ENCODE measurements around the gene SPRED2. TPM values are rescaled to one million over a fixed set of nuclear protein-coding genes. Genes with fewer than 3 reads are reported as not detected.

SPRED2 gene
- total and polyA plus RNA-seq, 11 donors = 7.0 to 24.4 (median 16.1) TPM

- H3K4me1 ChIP-seq = peaks cover 6 to 65% (median 43%) of the 10 kb centered on the region in 12 donors
- H3K36me3 ChIP-seq = no peaks in the 10 kb centered on the region
- TF ChIP-seq, protein P1, sequence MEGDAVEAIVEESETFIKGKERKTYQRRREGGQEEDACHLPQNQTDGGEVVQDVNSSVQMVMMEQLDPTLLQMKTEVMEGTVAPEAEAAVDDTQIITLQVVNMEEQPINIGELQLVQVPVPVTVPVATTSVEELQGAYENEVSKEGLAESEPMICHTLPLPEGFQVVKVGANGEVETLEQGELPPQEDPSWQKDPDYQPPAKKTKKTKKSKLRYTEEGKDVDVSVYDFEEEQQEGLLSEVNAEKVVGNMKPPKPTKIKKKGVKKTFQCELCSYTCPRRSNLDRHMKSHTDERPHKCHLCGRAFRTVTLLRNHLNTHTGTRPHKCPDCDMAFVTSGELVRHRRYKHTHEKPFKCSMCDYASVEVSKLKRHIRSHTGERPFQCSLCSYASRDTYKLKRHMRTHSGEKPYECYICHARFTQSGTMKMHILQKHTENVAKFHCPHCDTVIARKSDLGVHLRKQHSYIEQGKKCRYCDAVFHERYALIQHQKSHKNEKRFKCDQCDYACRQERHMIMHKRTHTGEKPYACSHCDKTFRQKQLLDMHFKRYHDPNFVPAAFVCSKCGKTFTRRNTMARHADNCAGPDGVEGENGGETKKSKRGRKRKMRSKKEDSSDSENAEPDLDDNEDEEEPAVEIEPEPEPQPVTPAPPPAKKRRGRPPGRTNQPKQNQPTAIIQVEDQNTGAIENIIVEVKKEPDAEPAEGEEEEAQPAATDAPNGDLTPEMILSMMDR (IDR thresholded peaks at IDR 0.05) = no peak
- TF ChIP-seq POLR2A (IDR thresholded peaks at IDR 0.05) = no peak
- H3K9me3 ChIP-seq = no peaks in the 10 kb centered on the region
- no peak overlapping the region for H3K4me3 ChIP-seq
- no peaks in the 10 kb centered on the region for H3K27me3 ChIP-seq
- no peak for DNase-seq
- ATAC-seq = no peak
- H3K27ac ChIP-seq = no peak overlapping the region
- intact Hi-C loops (cut with DNase I) = no loop called here
- 76 to 80% (median 77%) methylated on average over 3 of the region's 3 CpGs for WGBS, 4 donors
Observed at GRCh38 chr2:65388596-65389390, 43.6 kb downstream of the SPRED2 start.

- no peak overlapping the region for H3K4me3 ChIP-seq
- H3K4me1 ChIP-seq = peaks cover 6 to 68% (median 50%) of the 10 kb centered on the region in 12 donors
- H3K9me3 ChIP-seq = no peaks in the 10 kb centered on the region
- 85 to 96% (median 94%) methylated on average over 16 of the region's 16 CpGs for WGBS, 4 donors
- no peak for DNase-seq
- H3K36me3 ChIP-seq = no peaks in the 10 kb centered on the region
- intact Hi-C loops (cut with DNase I) = no loop called here
- TF ChIP-seq POLR2A (IDR thresholded peaks at IDR 0.05) = no peak
- TF ChIP-seq, protein P1 (IDR thresholded peaks at IDR 0.05) = no peak
- H3K27me3 ChIP-seq = no peaks in the 10 kb centered on the region
- no peak overlapping the region for H3K27ac ChIP-seq
- ATAC-seq = no peak
Observed at GRCh38 chr2:65388051-65388531, 44.3 kb downstream of the SPRED2 start.

- Histone ChIP-seq H3K27ac (no peak overlapping the region), H3K27me3 (no peaks in the 10 kb centered on the region), H3K9me3 (no peaks in the 10 kb centered on the region), H3K36me3 (no peaks in the 10 kb centered on the region), H3K4me3 (no peak overlapping the region), H3K4me1 (peaks cover 6 to 75% (median 61%) of the 10 kb centered on the region in 12 donors)
- intact Hi-C loops (cut with DNase I) = no loop called here
- no peak for TF ChIP-seq POLR2A (IDR thresholded peaks at IDR 0.05)
- TF ChIP-seq, protein P1 (IDR thresholded peaks at IDR 0.05) = no peak
- 86 to 96% (median 93%) methylated on average over 4 of the region's 4 CpGs for WGBS, 4 donors
- DNase-seq (no peak), ATAC-seq (no peak)
Observed at GRCh38 chr2:65386989-65387388, 45.4 kb downstream of the SPRED2 start.

GRCh38 chr2:65386344-65386743, 46.1 kb downstream of the SPRED2 start:
- peaks cover 6 to 82% (median 68%) of the 10 kb centered on the region in 12 donors for H3K4me1 ChIP-seq

More at GRCh38 chr2:65386344-65386743, 46.1 kb downstream of the SPRED2 start:
- Histone ChIP-seq H3K36me3 (no peaks in the 10 kb centered on the region), H3K27ac (no peak overlapping the region), H3K9me3 (no peaks in the 10 kb centered on the region), H3K27me3 (no peaks in the 10 kb centered on the region), H3K4me3 (no peak overlapping the region)
- intact Hi-C loops (cut with DNase I) = no loop called here
- DNase-seq (no peak), ATAC-seq (no peak)
- TF ChIP-seq, protein P1 (IDR thresholded peaks at IDR 0.05) = no peak
- TF ChIP-seq POLR2A (IDR thresholded peaks at IDR 0.05) = no peak
- 90 to 93% (median 90%) methylated on average over 3 of the region's 3 CpGs for WGBS, 4 donors
